HG02840 (cell line): ENCODE results near the gene ETV4.

Experiments used
- ATAC-seq: cut with Tn5 transposase; IDR thresholded peaks from one replicate; pipeline ENCODE4 v1.9.1; 2021; ENCODE audit warnings: mild to moderate bottlenecking, moderate library complexity, moderate number of reproducible peaks; ENCODE audit not compliant: unreplicated experiment, low FRiP score

The ETV4 gene

GRCh38 chr17:43573579-43574321, 27.6 kb upstream of the ETV4 start:
- no peak for ATAC-seq

GRCh38 chr17:43572368-43572980, 26.3 kb upstream of the ETV4 start:
- ATAC-seq = no peak

- ATAC-seq = no peak
Observed at GRCh38 chr17:43570518-43570928, 24.4 kb upstream of the ETV4 start.

GRCh38 chr17:43568506-43569082, 22.5 kb upstream of the ETV4 start:
- ATAC-seq = no peak

- no peak for ATAC-seq
Observed at GRCh38 chr17:43563600-43564594, 17.8 kb upstream of the ETV4 start.

GRCh38 chr17:43562679-43563599, 16.8 kb upstream of the ETV4 start:
- ATAC-seq = no peak

GRCh38 chr17:43560461-43561427, 14.6 kb upstream of the ETV4 start:
- ATAC-seq = no peak

- ATAC-seq = no peak
Observed at GRCh38 chr17:43559161-43559816, 13.1 kb upstream of the ETV4 start.

- ATAC-seq = no peak
Observed at GRCh38 chr17:43558805-43559160, 12.6 kb upstream of the ETV4 start.

GRCh38 chr17:43556292-43556691, 10.2 kb upstream of the ETV4 start:
- no peak for ATAC-seq

- ATAC-seq = no peak
Observed at GRCh38 chr17:43554857-43555256, 8.7 kb upstream of the ETV4 start.

GRCh38 chr17:43553573-43553972, 7.4 kb upstream of the ETV4 start:
- no peak for ATAC-seq

- ATAC-seq = no peak
Observed at GRCh38 chr17:43552229-43552837, 6.2 kb upstream of the ETV4 start.

- no peak for ATAC-seq
Observed at GRCh38 chr17:43550754-43551153, 4.6 kb upstream of the ETV4 start.

GRCh38 chr17:43549496-43549895, 3.4 kb upstream of the ETV4 start:
- ATAC-seq = no peak

GRCh38 chr17:43548689-43549379, 2.7 kb upstream of the ETV4 start:
- ATAC-seq = no peak

- no peak for ATAC-seq
Observed at GRCh38 chr17:43547659-43548256, 1.6 kb upstream of the ETV4 start.
